SW 1271 (cell line): ENCODE results near the gene HTR4.

Source experiments
- DNase-seq, 2 experiments: peaks; one replicate each; lab custom pipeline; 2025; lab: John Stamatoyannopoulos, UW

HTR4 gene

GRCh38 chr5:148607406-148607805 lies 46.9 kb downstream of the HTR4 start:
- no peak for DNase-seq

GRCh38 chr5:148606296-148606695 lies 48.0 kb downstream of the HTR4 start:
- DNase-seq = no peak

- DNase-seq = no peak
Observed at GRCh38 chr5:148599187-148599586, 55.1 kb downstream of the HTR4 start.

GRCh38 chr5:148595697-148596096 lies 58.6 kb downstream of the HTR4 start:
- DNase-seq = no peak

GRCh38 chr5:148586796-148587195 lies 67.5 kb downstream of the HTR4 start:
- DNase-seq = no peak

- no peak for DNase-seq
Observed at GRCh38 chr5:148585988-148586387, 68.3 kb downstream of the HTR4 start.

GRCh38 chr5:148584103-148584502 lies 70.2 kb downstream of the HTR4 start:
- DNase-seq = no peak

GRCh38 chr5:148583421-148583965 lies 70.8 kb downstream of the HTR4 start:
- DNase-seq = no peak

- DNase-seq = no peak
Observed at GRCh38 chr5:148574167-148574566, 80.2 kb downstream of the HTR4 start.

GRCh38 chr5:148573374-148573773 lies 81.0 kb downstream of the HTR4 start:
- no peak for DNase-seq

- no peak for DNase-seq
Observed at GRCh38 chr5:148569948-148570347, 84.4 kb downstream of the HTR4 start.

GRCh38 chr5:148565148-148565547 lies 89.2 kb downstream of the HTR4 start:
- DNase-seq = no peak

- no peak for DNase-seq
Observed at GRCh38 chr5:148563021-148563420, 91.3 kb downstream of the HTR4 start.

GRCh38 chr5:148561801-148562311 lies 92.5 kb downstream of the HTR4 start:
- no peak for DNase-seq

- no peak for DNase-seq
Observed at GRCh38 chr5:148559461-148559860, 94.9 kb downstream of the HTR4 start.

GRCh38 chr5:148558892-148559291 lies 95.4 kb downstream of the HTR4 start:
- DNase-seq = no peak

- no peak for DNase-seq
Observed at GRCh38 chr5:148556835-148557234, 97.5 kb downstream of the HTR4 start.

- no peak for DNase-seq
Observed at GRCh38 chr5:148554621-148555020, 99.7 kb downstream of the HTR4 start.

GRCh38 chr5:148543727-148544126 lies 110.6 kb downstream of the HTR4 start:
- DNase-seq = no peak

- DNase-seq = no peak
Observed at GRCh38 chr5:148542812-148543211, 111.5 kb downstream of the HTR4 start.

- no peak for DNase-seq
Observed at GRCh38 chr5:148541054-148541835, 113.1 kb downstream of the HTR4 start.

GRCh38 chr5:148540647-148541046 lies 113.7 kb downstream of the HTR4 start:
- DNase-seq = no peak

- no peak for DNase-seq
Observed at GRCh38 chr5:148539851-148540250, 114.5 kb downstream of the HTR4 start.

GRCh38 chr5:148535190-148535589 lies 119.1 kb downstream of the HTR4 start:
- DNase-seq = no peak
